H1 (cell line): ENCODE data around the gene KAT2A. TPM values are rescaled to one million over a fixed set of nuclear protein-coding genes. Genes with fewer than 3 reads are reported as not detected.

Source experiments
- CTCF ChIA-PET: fragments of 300-600 bp; sonication (Branson Sonifier 250); formaldehyde crosslinking; loops from one replicate; lab custom pipeline; 2021; ENCODE audit not compliant: partially characterized antibody; lab: Charles Lee
- POLR2A ChIA-PET: fragments of 300-600 bp; sonication (Branson Sonifier 250); formaldehyde crosslinking; loops from one replicate; lab custom pipeline; 2021; ENCODE audit warnings: inconsistent platforms; ENCODE audit not compliant: partially characterized antibody; lab: Charles Lee
- DNase-seq, 2 experiments: peaks; one replicate each; pipeline versions ENCODE4 v3.0.0 to v3.0.0-alpha.2; 2010 to 2022; ENCODE audit warnings: low spot score in 2 of 2, low read depth in 1 of 2, mixed read lengths in 1 of 2
- FAIRE-seq: peaks from 2 replicates; lab custom pipeline; 2011; peaks lifted over from hg19 to GRCh38; lab: Jason Lieb, UNC
- H2AFZ ChIP-seq: 2 replicates; pipeline ENCODE4 v1.8.1; 2012; ENCODE audit warnings: low read length, inconsistent platforms
- H2AK5ac ChIP-seq: 2 replicates; pipeline ENCODE4 v1.6.1; 2013; ENCODE audit warnings: low read depth, low read length
- H2BK120ac ChIP-seq: replicated peaks from 2 replicates; pipeline ENCODE3; 2013; ENCODE audit warnings: low read depth, low read length, inconsistent platforms
- H2BK12ac ChIP-seq: 2 replicates; pipeline ENCODE4 v1.6.1; 2013; ENCODE audit warnings: low read depth, low read length
- H2BK15ac ChIP-seq: 2 replicates; pipeline ENCODE4 v1.6.1; 2013; ENCODE audit warnings: low read length
- H2BK20ac ChIP-seq: 2 replicates; pipeline ENCODE4 v1.6.1; 2013; ENCODE audit warnings: low read length
- H2BK5ac ChIP-seq: 2 replicates; pipeline ENCODE4 v1.6.1; 2013; ENCODE audit warnings: low read depth, low read length
- H3K14ac ChIP-seq: 2 replicates; pipeline ENCODE4 v1.6.1; 2013; ENCODE audit warnings: inconsistent platforms; ENCODE audit not compliant: insufficient read length
- H3K18ac ChIP-seq: 2 replicates; pipeline ENCODE4 v1.6.1; 2013; ENCODE audit warnings: low read length; ENCODE audit errors: extremely low read depth
- H3K23ac ChIP-seq: 2 replicates; pipeline ENCODE4 v1.6.1; 2013; ENCODE audit warnings: inconsistent platforms; ENCODE audit not compliant: insufficient read length
- H3K23me2 ChIP-seq: 2 replicates; pipeline ENCODE4 v1.6.1; 2013; ENCODE audit warnings: low read depth, low read length
- H3K27ac ChIP-seq: 2 replicates; pipeline ENCODE4 v1.6.1; 2011; ENCODE audit warnings: low read depth, low read length, inconsistent platforms
- H3K27me3 ChIP-seq, 4 experiments: replicated peaks in 1 of 4; 1 replicate in 1 of 4; 2 replicates in 3 of 4; pipeline versions ENCODE4 v1.6.1 to v1.8.1; 2011 to 2013; ENCODE audit warnings: low read length in 3 of 4, mild to moderate bottlenecking in 3 of 4, inconsistent platforms in 2 of 4, mixed read lengths in 2 of 4, moderate library complexity in 1 of 4; ENCODE audit not compliant: control insufficient read depth in 3 of 4, insufficient read depth in 3 of 4; ENCODE audit errors: extremely low read depth in 1 of 4
- H3K36me3 ChIP-seq, 4 experiments: 2 replicates each; pipeline versions ENCODE4 v1.6.1 to v1.8.1; 2011 to 2013; ENCODE audit warnings: mild to moderate bottlenecking in 4 of 4, low read length in 3 of 4, moderate library complexity in 2 of 4, control low read depth in 1 of 4, inconsistent platforms in 1 of 4; ENCODE audit not compliant: insufficient read depth in 4 of 4, control insufficient read depth in 2 of 4
- H3K4ac ChIP-seq: replicated peaks from 2 replicates; pipeline ENCODE3; 2013; ENCODE audit warnings: low read length, low read depth, mixed read lengths, inconsistent platforms; ENCODE audit not compliant: insufficient read length
- H3K4me1 ChIP-seq, 4 experiments: replicated peaks in 1 of 4; 1 replicate in 1 of 4; 2 replicates in 3 of 4; pipeline versions ENCODE4 v1.6.1 to v1.8.1; 2011 to 2013; ENCODE audit warnings: low read length in 3 of 4, inconsistent platforms in 2 of 4, mixed read lengths in 1 of 4; ENCODE audit not compliant: insufficient read depth in 4 of 4, control insufficient read depth in 3 of 4
- H3K4me2 ChIP-seq, 2 experiments: 2 replicates each; pipeline versions ENCODE4 v1.6.1 to v1.8.1; 2011 to 2013; ENCODE audit warnings: low read depth in 2 of 2, low read length in 2 of 2, control low read depth in 1 of 2, inconsistent platforms in 1 of 2, mild to moderate bottlenecking in 1 of 2; ENCODE audit not compliant: insufficient read depth in 1 of 2
- H3K4me3 ChIP-seq, 4 experiments: fragments of 200-600, 300-600 bp in 1 of 4; sonication (generic), shearing (Covaris generic), sonication (Bioruptor Twin) in 1 of 4; 2 replicates each; pipeline versions ENCODE4 v1.5.1 to v1.8.1; 2011 to 2016; ENCODE audit warnings: low read length in 4 of 4, low read depth in 3 of 4, control low read depth in 2 of 4, inconsistent platforms in 2 of 4, mild to moderate bottlenecking in 2 of 4, mixed read lengths in 1 of 4, moderate library complexity in 1 of 4; ENCODE audit not compliant: insufficient read depth in 2 of 4; ENCODE audit errors: extremely low read depth in 1 of 4
- H3K56ac ChIP-seq: replicated peaks from 2 replicates; pipeline ENCODE3; 2013; ENCODE audit warnings: low read depth, mild to moderate bottlenecking, mixed read lengths, low read length, inconsistent platforms; ENCODE audit not compliant: insufficient read length
- H3K79me1 ChIP-seq: 2 replicates; pipeline ENCODE4 v1.6.1; 2013; ENCODE audit warnings: low read depth, low read length, control low read depth
- H3K79me2 ChIP-seq, 2 experiments: 2 replicates each; pipeline versions ENCODE4 v1.6.1 to v1.8.1; 2012 to 2013; ENCODE audit warnings: low read length in 2 of 2, mild to moderate bottlenecking in 2 of 2, inconsistent platforms in 1 of 2; ENCODE audit not compliant: insufficient read depth in 2 of 2, control insufficient read depth in 1 of 2
- H3K9ac ChIP-seq, 4 experiments: replicated peaks in 1 of 4; 1 replicate in 1 of 4; 2 replicates in 3 of 4; pipeline versions ENCODE4 v1.6.1 to v1.8.1; 2011 to 2013; ENCODE audit warnings: low read depth in 3 of 4, low read length in 3 of 4, control low read depth in 2 of 4, mild to moderate bottlenecking in 2 of 4, moderate library complexity in 2 of 4, inconsistent platforms in 1 of 4; ENCODE audit errors: extremely low read depth in 1 of 4
- H3K9me3 ChIP-seq, 2 experiments: 2 replicates each; pipeline versions ENCODE4 v1.6.1 to v1.8.1; 2012 to 2013; ENCODE audit warnings: mild to moderate bottlenecking in 2 of 2, moderate library complexity in 2 of 2, control low read depth in 1 of 2, inconsistent platforms in 1 of 2, low read depth in 1 of 2, low read length in 1 of 2, mixed read lengths in 1 of 2; ENCODE audit not compliant: insufficient read depth in 2 of 2
- H4K20me1 ChIP-seq, 2 experiments: replicated peaks in 1 of 2; 2 replicates each; pipeline versions ENCODE3 to v1.8.1; 2011 to 2013; ENCODE audit warnings: inconsistent platforms in 2 of 2, low read length in 2 of 2, mild to moderate bottlenecking in 1 of 2; ENCODE audit not compliant: insufficient read depth in 2 of 2, control insufficient read depth in 1 of 2
- H4K5ac ChIP-seq: 2 replicates; pipeline ENCODE4 v1.6.1; 2013; ENCODE audit warnings: low read length, low read depth, mixed read lengths, inconsistent platforms; ENCODE audit not compliant: insufficient read length
- H4K8ac ChIP-seq: 2 replicates; pipeline ENCODE4 v1.8.0; 2013; ENCODE audit warnings: mild to moderate bottlenecking, moderate library complexity, low read length, inconsistent platforms; ENCODE audit not compliant: insufficient read depth; ENCODE audit errors: extremely low read depth
- H4K91ac ChIP-seq: replicated peaks from 2 replicates; pipeline ENCODE3; 2013; ENCODE audit warnings: low read length, mixed read lengths, inconsistent platforms; ENCODE audit not compliant: insufficient read length
- EZH2 ChIP-seq: fragments of 200-600 bp; sonication (generic); IDR thresholded peaks from 2 replicates; pipeline ENCODE4 v1.7.1; 2012; ENCODE audit warnings: low read depth, mild to moderate bottlenecking, moderate library complexity, low read length, inconsistent platforms; ENCODE audit not compliant: severe bottlenecking
- KDM1A ChIP-seq: fragments of 200-600, 300-600 bp; sonication (generic); IDR thresholded peaks from 2 replicates; pipeline ENCODE4 v1.7.1; 2016; ENCODE audit warnings: mild to moderate bottlenecking, low read length, borderline replicate concordance
- POLR2A ChIP-seq, 2 experiments: IDR thresholded peaks; 1 replicate in 1 of 2; 2 replicates in 1 of 2; pipeline ENCODE4 v1.6.1; 2011; ENCODE audit warnings: low read depth in 2 of 2, low read length in 2 of 2, mild to moderate bottlenecking in 2 of 2; ENCODE audit errors: control extremely low read depth in 1 of 2
- RBBP5 ChIP-seq: IDR thresholded peaks from 2 replicates; pipeline ENCODE4 v1.7.1; 2012; ENCODE audit warnings: low read depth, mild to moderate bottlenecking, inconsistent platforms, low read length, moderate library complexity, borderline replicate concordance
- SAP30 ChIP-seq: fragments of 300-600 bp; sonication (generic); IDR thresholded peaks from 2 replicates; pipeline ENCODE4 v1.7.1; 2012; ENCODE audit warnings: low read length, moderate library complexity, mild to moderate bottlenecking, inconsistent platforms; ENCODE audit not compliant: insufficient read depth, insufficient replicate concordance
- TBP ChIP-seq: IDR thresholded peaks from 2 replicates; pipeline ENCODE4 v1.6.1; 2011; ENCODE audit warnings: low read depth, low read length, improper control_type of control experiment
- WGBS, 2 experiments: shearing (Covaris generic) in 1 of 2; methylation state at CpG; one replicate each; pipeline versions ENCODE4 v1.1.6 to v1.1.7; 2013 to 2015; ENCODE audit warnings: low lambda C conversion rate in 2 of 2, mixed read lengths in 2 of 2, inconsistent platforms in 1 of 2, low coverage in 1 of 2, missing lambda C conversion rate in 1 of 2; ENCODE audit not compliant: insufficient replicate concordance in 2 of 2, insufficient coverage in 1 of 2, insufficient read length in 1 of 2; ENCODE audit errors: extremely low coverage in 1 of 2, missing lambda C conversion rate in 1 of 2; 5-methylcytosine and 5-hydroxymethylcytosine counted together
- long read RNA-seq, 2 experiments: library from RNA in 1 of 2; library from capped mRNA in 1 of 2; stranded (forward); transcript quantifications; one replicate each; pipeline ENCODE4 v2.0.0, GENCODE V29; 2021; ENCODE audit warnings: inconsistent platforms in 1 of 2
- polyA minus RNA-seq, 3 experiments: library from RNA; depleted of rRNA, polyadenylated mRNA; stranded (reverse); fragments of >200 nt; gene quantifications; 1 replicate in 2 of 3; 2 replicates in 1 of 3; pipeline ENCODE4 v1.2.3, GENCODE V29; 2011
- polyA plus RNA-seq, 7 experiments: library from polyadenylated mRNA; depleted of rRNA in 3 of 7; stranded (reverse) in 5 of 7; unstranded in 2 of 7; fragments of >200 nt in 5 of 7; fragments of 200-250 nt in 2 of 7; gene quantifications; 1 replicate in 5 of 7; 2 replicates in 1 of 7; 4 replicates in 1 of 7; pipeline versions ENCODE4 v1.2.1 to v1.2.3, GENCODE V29; 2011 to 2013; ENCODE audit warnings: missing spikeins in 2 of 7, mixed read lengths in 2 of 7
- total RNA-seq: library from RNA; stranded (reverse); fragmentation: NEBNext Ultra II Directional; extraction: Animal tissue kit (Norgen Biotek cat#: 25700); gene quantifications from 2 replicates; pipeline ENCODE4 v1.2.1, GENCODE V29; 2021

KAT2A gene
- total RNA-seq (32.5 and 34.2 TPM in 2 replicates), polyA plus RNA-seq (2011; rRNA removed) (40.1 and 52.5 TPM in 2 replicates), polyA minus RNA-seq (2011; rRNA and poly(A)+ RNA removed) (17.6 and 21.1 TPM in 2 replicates)
- polyA plus RNA-seq (2011; cell fraction: cytosol; rRNA removed): 48.0 TPM
- 342 TPM for polyA plus RNA-seq (2011; cell fraction: nucleus; rRNA removed)
- 29.3 to 46.0 TPM (median 39.5 TPM) in 4 replicates for polyA plus RNA-seq (2012, experiment 1 of 2)
- 24.5 TPM for polyA plus RNA-seq (2012, experiment 2 of 2)
- polyA plus RNA-seq (2013, experiment 1 of 2): 38.2 TPM
- 33.7 TPM for polyA plus RNA-seq (2013, experiment 2 of 2)
- polyA minus RNA-seq (2011; cell fraction: cytosol; rRNA and poly(A)+ RNA removed): 11.9 TPM
- polyA minus RNA-seq (2011; cell fraction: nucleus; rRNA and poly(A)+ RNA removed): 29.5 TPM
- long read RNA-seq, experiment 1, partial matches to known transcripts: 12 of 22 reads
- long read RNA-seq, experiment 1, other reads (novel, unspliced or antisense): 4 of 22 reads
- long read RNA-seq, experiment 2, partial matches to known transcripts: 5 of 6 reads
- long read RNA-seq, experiment 2, other reads (novel, unspliced or antisense): 1 of 6 reads

DNA sequence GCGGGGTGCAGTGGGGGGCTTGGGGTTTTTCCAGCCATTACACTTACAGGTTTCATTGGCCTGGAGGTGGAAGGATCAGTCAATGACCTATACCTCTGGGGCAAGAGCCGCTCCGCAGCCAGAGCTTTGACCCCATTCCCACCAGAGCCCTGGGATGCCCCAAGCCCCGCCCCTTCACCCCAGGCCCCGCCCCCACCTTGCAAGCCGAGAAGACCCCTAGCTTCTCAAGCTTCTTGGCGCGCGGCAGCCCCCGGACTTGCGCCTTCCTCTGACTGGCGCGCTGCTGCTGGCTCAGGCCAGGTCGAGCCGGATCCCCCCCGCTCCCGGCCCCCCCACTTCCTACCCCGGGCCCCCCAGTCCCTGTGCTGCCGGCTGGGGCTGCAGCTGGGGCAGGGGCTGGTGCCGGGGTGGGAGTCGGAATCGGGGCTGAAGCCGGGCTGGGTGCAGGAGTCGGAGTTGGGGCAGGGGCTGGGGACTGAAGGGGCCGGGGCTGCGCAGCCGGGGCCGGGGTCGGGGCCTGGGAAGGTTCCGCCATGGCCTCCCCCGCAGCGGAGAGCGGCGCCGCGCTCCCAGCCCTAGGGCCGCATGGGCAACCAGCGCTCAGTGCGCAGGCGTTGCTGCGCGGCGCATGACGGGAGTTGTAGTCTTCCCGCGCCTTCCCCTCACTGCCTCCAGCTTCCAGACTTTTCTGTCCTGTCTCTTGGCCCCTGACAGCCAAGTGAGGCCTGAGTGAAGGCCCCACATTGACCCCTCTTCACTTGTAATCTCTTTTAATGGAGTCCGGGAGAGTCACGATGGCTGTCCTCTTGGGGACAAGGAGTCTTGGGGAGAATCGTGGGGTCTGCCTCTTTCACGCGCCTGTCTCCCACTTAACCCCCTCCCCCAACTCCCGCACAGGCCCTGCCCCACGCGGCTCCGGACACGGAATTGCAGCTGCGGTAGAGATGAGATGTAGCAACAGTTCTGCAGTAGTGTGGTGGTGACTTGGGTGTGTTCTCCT, at the start of gene KAT2A:
TSS of gene KAT2A (minus strand) at position 598 of the 1,000 bp plus-strand sequence. CDS start at position 535, 63 bp downstream.
- H3K27ac ChIP-seq: no peak within 1 kb of the TSS; the same call in 1 of the 2 replicates
- no peak for TF ChIP-seq EZH2
- TF ChIP-seq POLR2A (IDR thresholded peaks at IDR 0.05; ENCODE audit: control extremely low read depth in 1 of 2, low read depth in 2 of 2, low read length in 2 of 2): peak in 1 of 2 experiments; percentile 81; a peak in 2 of 3 replicates
- TF ChIP-seq SAP30: no peak
- no peak for TF ChIP-seq RBBP5
- TF ChIP-seq KDM1A: no peak
- TF ChIP-seq TBP: no peak; the same call in 1 of the 2 replicates

More for the DNA sequence above, at the start of gene KAT2A:
- Histone ChIP-seq H4K91ac (peak within 1 kb of the TSS; percentile 46), H2BK120ac (no peak within 1 kb of the TSS), H2BK12ac (peak within 1 kb of the TSS; percentile 75; the same call in 1 of the 2 replicates), H3K23ac (no peak within 1 kb of the TSS), H3K27me3 (no peaks in the 10 kb centered on the region; a peak in 2 of 7 replicates), H3K4me2 (peak within 1 kb of the TSS; percentile 70 to 80), H2AFZ (no peak within 1 kb of the TSS), H3K36me3 (peaks cover 8 to 15% (median 11%) of the 10 kb centered on the region in 4 experiments; a peak in 7 of 8 replicates), H3K4me3 (peak within 1 kb of the TSS; percentile 38 to 84 (median 60)), H3K4ac (peak within 1 kb of the TSS; percentile 17), H3K79me2 (no peaks in the 10 kb centered on the region), H3K23me2 (peaks cover 10% of the 10 kb centered on the region), H3K79me1 (no peaks in the 10 kb centered on the region; the same call in 1 of the 2 replicates), H3K9ac (peak within 1 kb of the TSS in 2 of 4 experiments; percentile 29 to 48; a peak in 3 of 7 replicates), H4K8ac (peak within 1 kb of the TSS; percentile 16; the same call in 1 of the 2 replicates), H3K9me3 (no peaks in the 10 kb centered on the region), H3K18ac (peak within 1 kb of the TSS; percentile 51), H2BK20ac (no peak within 1 kb of the TSS), H3K56ac (peak within 1 kb of the TSS; percentile 7), H3K14ac (no peak within 1 kb of the TSS), H4K20me1 (peaks cover 0 to 5% of the 10 kb centered on the region in 2 experiments), H4K5ac (peak within 1 kb of the TSS; percentile 23), H3K4me1 (peaks cover 0 to 17% (median 13%) of the 10 kb centered on the region in 4 experiments; a peak in 6 of 7 replicates), H2BK5ac (no peak within 1 kb of the TSS; the same call in 1 of the 2 replicates), H2BK15ac (peak within 1 kb of the TSS; percentile 29; the same call in 1 of the 2 replicates), H2AK5ac (0 out of 2 replicates have a peak within 1 kb of the TSS, but pooled peaks have one; percentile 61)
- peak; percentile 68 for FAIRE-seq
- POLR2A ChIA-PET: interaction anchor here (0.6 to 3.8 kb wide), 19 partner anchors 9 to 208 kb away, joined by 3 to 51 read pairs (median 4); partner anchors contain the start of genes DHX58, DNAJC7 and NKIRAS2
- peak; percentile 43 to 86 for DNase-seq
- WGBS, 2 experiments: 28% methylated on average over 25 of the region's 57 CpGs; no CpG with 5 or more reads in 1 of the 2 experiments
- CTCF ChIA-PET: interaction anchor here (0.7 to 39.4 kb wide), 19 partner anchors 10 to 118 kb away, joined by 3 to 1084 read pairs (median 7); partner anchors contain the start of genes C17orf113, DNAJC7, GHDC and KCNH4
